Retinal pigment epithelial cell (primary cell): ENCODE measurements around the gene CCDC183.
"Not testable (repeated sequence)": the region's sequence is repeated elsewhere in the genome, so short reads cannot be mapped to it uniquely, and the experiment has no call there.

Source experiments
- DNase-seq: peaks from one replicate; pipeline ENCODE4 v3.0.0-alpha.2; 2010; ENCODE audit warnings: low read depth
- H3K4me3 ChIP-seq: 2 replicates; pipeline ENCODE4 v1.5.1; 2011; ENCODE audit warnings: mild to moderate bottlenecking, low read length, control low read depth, moderate library complexity
- CTCF ChIP-seq: conservative IDR thresholded peaks from 2 replicates; pipeline ENCODE4 v1.5.1; 2011; ENCODE audit warnings: low read depth, low read length, control low read depth, inconsistent platforms

The CCDC183 gene

GRCh38 chr9:136792321-136793085 is 3.6 kb upstream of the CCDC183 start:
- no peak for TF ChIP-seq CTCF
- no peak for DNase-seq
- no peak overlapping the region for H3K4me3 ChIP-seq

- TF ChIP-seq CTCF, result no peak
- DNase-seq, result no peak
Observed at GRCh38 chr9:136793086-136793946, 2.8 kb upstream of the CCDC183 start.

GRCh38 chr9:136794281-136794999 is 1.7 kb upstream of the CCDC183 start:
- TF ChIP-seq CTCF, result no peak
- no peak for DNase-seq
- no peak overlapping the region for H3K4me3 ChIP-seq

More at GRCh38 chr9:136793086-136793946, 2.8 kb upstream of the CCDC183 start:
- no peak overlapping the region for H3K4me3 ChIP-seq

- H3K4me3 ChIP-seq, result no peak overlapping the region
- no peak for DNase-seq
- no peak for TF ChIP-seq CTCF
Observed at GRCh38 chr9:136795000-136795348, 1.2 kb upstream of the CCDC183 start.

- H3K4me3 ChIP-seq, DNase-seq: not testable (repeated sequence)
Observed at GRCh38 chr9:136796775-136797347, 723 bp downstream of the CCDC183 start.

- TF ChIP-seq CTCF, result no peak
- DNase-seq, result no peak
- no peak overlapping the region for H3K4me3 ChIP-seq
Observed at GRCh38 chr9:136798708-136799078, 2.6 kb downstream of the CCDC183 start.
